HPDE6-E6E7 (cell line): ENCODE data around the gene GHDC.
"Not testable (repeated sequence)": the region's sequence is repeated elsewhere in the genome, so short reads cannot be mapped to it uniquely, and the experiment has no call there.

ENCODE experiments used
- DNase-seq: peaks from one replicate; pipeline ENCODE4 v3.0.0; 2011; ENCODE audit warnings: missing footprints; ENCODE audit errors: extremely low spot score

The GHDC gene

GRCh38 chr17:42153919-42154742, 40.2 kb downstream of the GHDC start:
- DNase-seq = no peak

GRCh38 chr17:42146911-42147607, 47.2 kb downstream of the GHDC start:
- no peak for DNase-seq

GRCh38 chr17:42143138-42143537, 51.2 kb downstream of the GHDC start:
- not testable (repeated sequence) for DNase-seq

- DNase-seq = no peak
These were observed 51.9 kb downstream of the GHDC start for GRCh38 chr17:42142371-42142896.

GRCh38 chr17:42141382-42141781, 52.9 kb downstream of the GHDC start:
- DNase-seq = no peak

- not testable (repeated sequence) for DNase-seq
These were observed 53.6 kb downstream of the GHDC start for GRCh38 chr17:42140690-42141089.
